Measurements from ENCODE around the gene CR1.
"Not testable (repeated sequence)": the region's sequence is repeated elsewhere in the genome, so short reads cannot be mapped to it uniquely, and the experiment has no call there.

DNA sequence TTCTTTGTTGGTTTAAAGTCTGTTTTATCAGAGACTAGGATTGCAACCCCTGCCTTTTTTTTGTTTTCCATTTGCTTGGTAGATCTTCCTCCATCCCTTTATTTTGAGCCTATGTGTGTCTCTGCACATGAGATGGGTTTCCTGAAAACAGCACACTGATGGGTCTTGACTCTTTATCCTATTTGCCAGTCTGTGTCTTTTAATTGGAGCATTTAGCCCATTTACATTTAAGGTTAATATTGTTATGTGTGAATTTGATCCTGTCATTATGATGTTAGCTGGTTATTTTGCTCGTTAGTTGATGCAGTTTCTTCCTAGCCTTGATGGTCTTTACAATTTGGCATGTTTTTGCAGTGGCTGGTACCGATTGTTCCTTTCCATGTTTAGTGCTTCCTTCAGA, 165.5 kb downstream of the CR1 start:
- TF ChIP-seq, protein P1, sequence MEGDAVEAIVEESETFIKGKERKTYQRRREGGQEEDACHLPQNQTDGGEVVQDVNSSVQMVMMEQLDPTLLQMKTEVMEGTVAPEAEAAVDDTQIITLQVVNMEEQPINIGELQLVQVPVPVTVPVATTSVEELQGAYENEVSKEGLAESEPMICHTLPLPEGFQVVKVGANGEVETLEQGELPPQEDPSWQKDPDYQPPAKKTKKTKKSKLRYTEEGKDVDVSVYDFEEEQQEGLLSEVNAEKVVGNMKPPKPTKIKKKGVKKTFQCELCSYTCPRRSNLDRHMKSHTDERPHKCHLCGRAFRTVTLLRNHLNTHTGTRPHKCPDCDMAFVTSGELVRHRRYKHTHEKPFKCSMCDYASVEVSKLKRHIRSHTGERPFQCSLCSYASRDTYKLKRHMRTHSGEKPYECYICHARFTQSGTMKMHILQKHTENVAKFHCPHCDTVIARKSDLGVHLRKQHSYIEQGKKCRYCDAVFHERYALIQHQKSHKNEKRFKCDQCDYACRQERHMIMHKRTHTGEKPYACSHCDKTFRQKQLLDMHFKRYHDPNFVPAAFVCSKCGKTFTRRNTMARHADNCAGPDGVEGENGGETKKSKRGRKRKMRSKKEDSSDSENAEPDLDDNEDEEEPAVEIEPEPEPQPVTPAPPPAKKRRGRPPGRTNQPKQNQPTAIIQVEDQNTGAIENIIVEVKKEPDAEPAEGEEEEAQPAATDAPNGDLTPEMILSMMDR (IDR thresholded peaks at IDR 0.05): not testable (repeated sequence)
- not testable (repeated sequence) for TF ChIP-seq POLR2A (IDR thresholded peaks at IDR 0.05)

Data from Peyer's patch (tissue), 4 donors.